Osteoblast (primary cell): ENCODE results near the gene ATG4A. TPM values are rescaled to one million over a fixed set of nuclear protein-coding genes. Genes with fewer than 3 reads are reported as not detected.

Source experiments
- DNase-seq: peaks from one replicate; pipeline ENCODE4 v3.0.0; 2011; ENCODE audit warnings: low spot score, mixed read lengths; ENCODE audit not compliant: insufficient read length; ENCODE audit errors: missing footprints
- H2AFZ ChIP-seq: 2 replicates; pipeline ENCODE4 v1.6.0; 2011; ENCODE audit warnings: mild to moderate bottlenecking, low read length
- H3K27ac ChIP-seq: 2 replicates; pipeline ENCODE4 v1.5.1; 2011; ENCODE audit warnings: mild to moderate bottlenecking, low read depth, low read length, moderate library complexity
- H3K27me3 ChIP-seq: 2 replicates; pipeline ENCODE4 v1.6.0; 2012; ENCODE audit warnings: mild to moderate bottlenecking, control low read depth, inconsistent platforms, low read length, moderate library complexity; ENCODE audit not compliant: insufficient read depth
- H3K36me3 ChIP-seq: 2 replicates; pipeline ENCODE4 v1.5.1; 2011; ENCODE audit warnings: mild to moderate bottlenecking, low read length, control low read depth, moderate library complexity; ENCODE audit not compliant: insufficient read depth
- H3K4me1 ChIP-seq: 2 replicates; pipeline ENCODE4 v1.5.1; 2011; ENCODE audit warnings: mild to moderate bottlenecking, low read length, control low read depth, moderate library complexity; ENCODE audit not compliant: insufficient read depth
- H3K4me2 ChIP-seq: 2 replicates; pipeline ENCODE4 v1.6.0; 2011; ENCODE audit warnings: mild to moderate bottlenecking, low read length; ENCODE audit not compliant: insufficient read depth
- H3K4me3 ChIP-seq: fragments of 200-600 bp; sonication (generic); 3 replicates; pipeline ENCODE4 v1.5.1; 2012; ENCODE audit warnings: mild to moderate bottlenecking, low read length, inconsistent platforms; ENCODE audit not compliant: insufficient read depth
- H3K79me2 ChIP-seq: 2 replicates; pipeline ENCODE4 v1.6.0; 2012; ENCODE audit warnings: mild to moderate bottlenecking, low read length, control low read depth, inconsistent platforms; ENCODE audit not compliant: insufficient read depth
- H3K9me3 ChIP-seq: 2 replicates; pipeline ENCODE4 v1.5.1; 2011; ENCODE audit warnings: low read depth, low read length, control low read depth
- H4K20me1 ChIP-seq: 2 replicates; pipeline ENCODE4 v1.6.0; 2012; ENCODE audit warnings: mild to moderate bottlenecking, low read length, control low read depth; ENCODE audit not compliant: insufficient read depth
- total RNA-seq: library from RNA; depleted of rRNA; stranded (reverse); fragments of >200 nt; gene quantifications from 2 replicates; pipeline ENCODE4 v1.2.3, GENCODE V29; 2012
- TF ChIP-seq, protein P1 (sequence below): IDR thresholded peaks from 2 replicates; pipeline ENCODE4 v1.5.1; 2011; ENCODE audit warnings: mild to moderate bottlenecking, low read depth, low read length, moderate library complexity; ENCODE audit errors: extremely low read depth

The ATG4A gene
- total RNA-seq, 1 donor: 6.9 TPM

DNA sequence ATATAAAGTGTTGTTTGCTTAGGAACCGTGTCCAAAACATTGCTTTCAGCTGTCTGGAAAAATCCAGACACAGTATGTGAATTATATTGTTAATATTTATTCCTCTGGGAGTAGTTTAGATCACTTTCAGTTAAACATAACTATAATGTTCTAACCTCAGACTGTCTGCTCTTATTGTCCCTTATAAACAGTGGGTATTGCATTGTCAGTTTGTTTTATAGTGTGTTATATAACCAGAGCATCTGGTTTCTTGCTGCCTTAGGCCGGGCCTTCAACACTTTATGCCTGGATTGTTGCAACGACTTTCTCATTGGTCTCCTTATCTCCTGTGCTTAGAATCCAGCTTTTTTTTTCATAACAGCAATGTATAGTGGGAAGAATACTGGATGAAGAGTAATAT is 26.4 kb downstream of the ATG4A start:
- Histone ChIP-seq H3K79me2 (no peaks in the 10 kb centered on the region), H2AFZ (no peak overlapping the region), H3K4me1 (no peaks in the 10 kb centered on the region), H3K36me3 (no peaks in the 10 kb centered on the region), H3K27ac (no peak overlapping the region), H4K20me1 (no peaks in the 10 kb centered on the region), H3K4me3 (no peak overlapping the region), H3K9me3 (no peaks in the 10 kb centered on the region), H3K27me3 (peaks cover 17% of the 10 kb centered on the region), H3K4me2 (no peak overlapping the region)
- no peak for DNase-seq
- TF ChIP-seq, protein P1, sequence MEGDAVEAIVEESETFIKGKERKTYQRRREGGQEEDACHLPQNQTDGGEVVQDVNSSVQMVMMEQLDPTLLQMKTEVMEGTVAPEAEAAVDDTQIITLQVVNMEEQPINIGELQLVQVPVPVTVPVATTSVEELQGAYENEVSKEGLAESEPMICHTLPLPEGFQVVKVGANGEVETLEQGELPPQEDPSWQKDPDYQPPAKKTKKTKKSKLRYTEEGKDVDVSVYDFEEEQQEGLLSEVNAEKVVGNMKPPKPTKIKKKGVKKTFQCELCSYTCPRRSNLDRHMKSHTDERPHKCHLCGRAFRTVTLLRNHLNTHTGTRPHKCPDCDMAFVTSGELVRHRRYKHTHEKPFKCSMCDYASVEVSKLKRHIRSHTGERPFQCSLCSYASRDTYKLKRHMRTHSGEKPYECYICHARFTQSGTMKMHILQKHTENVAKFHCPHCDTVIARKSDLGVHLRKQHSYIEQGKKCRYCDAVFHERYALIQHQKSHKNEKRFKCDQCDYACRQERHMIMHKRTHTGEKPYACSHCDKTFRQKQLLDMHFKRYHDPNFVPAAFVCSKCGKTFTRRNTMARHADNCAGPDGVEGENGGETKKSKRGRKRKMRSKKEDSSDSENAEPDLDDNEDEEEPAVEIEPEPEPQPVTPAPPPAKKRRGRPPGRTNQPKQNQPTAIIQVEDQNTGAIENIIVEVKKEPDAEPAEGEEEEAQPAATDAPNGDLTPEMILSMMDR: no peak

DNA sequence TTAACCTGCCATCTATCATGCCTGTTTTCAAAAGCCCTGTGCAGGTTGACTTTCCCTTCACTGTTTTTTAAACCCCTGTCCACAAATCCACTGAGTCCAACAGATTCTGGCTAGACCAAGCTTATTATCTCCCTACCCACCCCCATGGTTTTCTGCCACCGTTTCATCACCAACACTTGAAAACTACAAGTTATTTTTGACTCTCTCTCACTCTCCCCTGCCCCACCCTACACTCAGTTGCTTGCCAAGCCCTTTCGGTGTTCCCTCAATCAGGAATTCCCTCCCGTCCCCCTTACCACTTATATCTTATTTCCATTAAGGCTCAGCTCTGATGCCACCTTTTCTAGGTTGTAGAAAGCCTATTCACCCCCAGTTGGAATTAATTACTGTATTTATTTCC is 29.7 kb downstream of the ATG4A start:
- Histone ChIP-seq H3K27me3 (peaks cover 24% of the 10 kb centered on the region), H3K27ac (no peak overlapping the region), H3K4me3 (no peak overlapping the region), H3K79me2 (no peaks in the 10 kb centered on the region), H3K9me3 (no peaks in the 10 kb centered on the region), H3K36me3 (no peaks in the 10 kb centered on the region), H3K4me2 (no peak overlapping the region), H3K4me1 (no peaks in the 10 kb centered on the region), H4K20me1 (no peaks in the 10 kb centered on the region), H2AFZ (no peak overlapping the region)
- TF ChIP-seq, protein P1: no peak
- no peak for DNase-seq

DNA sequence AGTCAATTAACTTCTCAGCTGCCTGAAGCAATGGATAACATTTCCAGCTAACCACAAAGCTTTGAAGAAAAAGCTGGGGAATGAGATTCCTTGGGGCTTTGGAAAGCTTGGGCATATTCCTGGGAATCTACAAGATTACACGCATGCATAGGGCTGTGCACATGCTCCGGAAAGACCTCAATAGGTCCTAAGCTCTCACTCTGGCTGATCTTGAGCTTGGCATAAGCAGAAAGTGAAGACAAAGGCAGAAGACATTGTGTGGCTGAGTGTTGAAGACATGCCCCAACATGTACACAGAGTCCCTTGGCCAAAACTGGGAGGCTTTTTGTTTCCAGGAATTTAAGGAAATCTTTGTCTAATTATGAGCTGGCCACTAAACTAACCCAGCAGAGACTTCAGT is 31.2 kb downstream of the ATG4A start:
- Histone ChIP-seq H2AFZ (no peak overlapping the region), H3K9me3 (no peaks in the 10 kb centered on the region), H3K4me1 (no peaks in the 10 kb centered on the region), H3K79me2 (no peaks in the 10 kb centered on the region), H3K27ac (no peak overlapping the region), H4K20me1 (no peaks in the 10 kb centered on the region), H3K36me3 (no peaks in the 10 kb centered on the region), H3K27me3 (peaks cover 26% of the 10 kb centered on the region), H3K4me2 (no peak overlapping the region), H3K4me3 (no peak overlapping the region)
- no peak for DNase-seq
- TF ChIP-seq, protein P1: no peak

DNA sequence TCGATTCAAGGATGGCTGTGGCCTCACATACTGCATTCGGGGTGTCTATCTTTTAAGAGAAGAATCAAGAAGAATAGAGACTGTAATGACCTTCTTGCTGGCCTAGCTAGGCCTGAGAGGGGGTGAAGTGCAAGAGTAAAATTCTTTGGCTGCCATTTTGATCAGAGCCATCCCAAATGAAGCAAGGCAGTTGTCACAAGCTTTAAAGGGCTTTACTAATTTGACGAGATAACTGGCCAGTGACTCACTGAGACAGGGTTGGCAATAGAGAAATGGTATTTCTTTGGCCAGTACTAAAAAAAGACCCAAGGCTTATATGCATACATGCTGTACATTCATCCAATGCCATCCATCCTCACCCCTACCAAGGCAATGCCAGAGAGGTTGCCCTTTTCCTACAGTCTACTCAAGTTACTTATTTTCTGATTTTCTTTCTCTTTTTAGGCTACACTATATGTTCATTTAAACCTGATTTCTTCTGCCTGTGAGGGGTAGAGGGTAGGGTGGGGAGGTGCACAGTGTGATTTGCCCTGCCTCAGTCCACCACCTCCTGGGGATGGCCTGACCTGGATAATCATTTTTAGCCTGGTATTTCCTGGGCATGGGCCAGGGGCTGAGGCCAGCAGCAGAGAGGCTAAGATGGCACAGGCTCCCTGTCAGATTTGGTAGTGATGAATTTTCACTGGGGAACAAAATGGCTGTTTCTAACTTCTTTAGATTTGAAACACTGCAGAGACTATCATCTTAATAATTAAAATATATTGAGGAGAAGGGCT is 32.2 kb downstream of the ATG4A start:
- Histone ChIP-seq H3K4me2 (no peak overlapping the region), H3K9me3 (no peaks in the 10 kb centered on the region), H3K4me3 (no peak overlapping the region), H3K4me1 (no peaks in the 10 kb centered on the region), H3K27ac (no peak overlapping the region), H4K20me1 (no peaks in the 10 kb centered on the region), H3K36me3 (no peaks in the 10 kb centered on the region), H3K27me3 (peaks cover 28% of the 10 kb centered on the region), H3K79me2 (no peaks in the 10 kb centered on the region), H2AFZ (no peak overlapping the region)
- TF ChIP-seq, protein P1: no peak
- no peak for DNase-seq
